ENCODE measurements around the gene AHCYL1.

DNA sequence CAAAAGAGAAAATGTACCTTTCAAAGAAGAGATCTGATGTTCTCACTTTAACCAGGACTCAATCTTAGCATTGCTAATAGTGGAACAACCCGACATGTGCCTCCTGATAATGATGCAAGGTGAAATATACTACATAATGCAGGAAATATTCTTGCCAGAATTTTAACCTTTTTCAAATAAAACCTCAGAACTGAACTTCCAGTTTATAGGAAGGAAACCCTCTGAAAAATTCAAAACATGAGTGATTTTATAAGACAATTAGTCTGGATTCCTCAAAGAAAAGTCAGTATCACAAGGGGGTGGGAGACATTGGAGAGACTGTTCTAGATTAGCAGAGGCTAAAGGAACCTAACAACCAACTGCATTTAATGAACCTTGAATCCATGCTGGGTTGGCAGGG lies 18.1 kb downstream of the AHCYL1 start:
- TF ChIP-seq EZH2 (IDR thresholded peaks at IDR 0.05; ENCODE audit: insufficient read depth, poor library complexity, severe bottlenecking) (no peak), EZH2phosphoT487 (IDR thresholded peaks at IDR 0.05; ENCODE audit: insufficient read depth, low read depth) (no peak)
